Measurements from ENCODE around the gene NR1I3. TPM values are rescaled to one million over a fixed set of nuclear protein-coding genes. Genes with fewer than 3 reads are reported as not detected.

Gene NR1I3
- total and polyA plus RNA-seq, 2 donors (not counting 1 experiment from before 2014, with no cell fraction given) = not detected

DNA sequence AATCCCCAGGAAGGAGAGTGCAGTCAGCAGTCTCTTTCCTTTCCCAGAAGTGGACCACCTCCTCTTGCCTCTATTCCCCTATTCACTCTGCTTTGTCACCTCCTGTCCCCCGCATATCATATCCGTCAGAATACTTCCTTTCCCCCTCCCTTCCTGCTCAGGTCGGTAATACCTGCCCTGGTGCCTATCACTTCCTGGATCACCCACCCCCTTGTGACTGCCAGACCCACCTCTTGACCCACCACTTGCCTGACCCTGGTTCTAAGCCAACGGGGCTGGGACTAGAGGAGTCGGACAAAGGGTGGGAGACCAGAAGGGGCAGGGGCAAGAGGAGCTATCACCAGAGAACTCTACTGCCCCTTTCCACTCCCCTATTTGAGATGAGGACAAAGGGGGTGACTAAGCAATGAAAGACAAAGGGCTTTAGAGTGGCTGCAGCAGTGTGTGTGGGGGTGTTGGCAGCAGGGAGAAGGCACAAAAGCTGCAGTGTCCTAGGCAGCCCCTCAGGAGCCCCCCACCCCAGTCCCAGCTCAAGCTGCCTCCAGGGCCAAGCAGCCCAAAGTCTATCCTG lies 37.5 kb downstream of the NR1I3 start:
- Histone ChIP-seq H3K4me2 (replicated peaks; ENCODE audit: low read depth, low read length, poor library complexity, severe bottlenecking) (no peak overlapping the region), H3K27ac (ENCODE audit: low read length in 2 of 2) (no peak overlapping the region), H3K79me2 (ENCODE audit: control insufficient read depth, insufficient read depth, low read length) (peaks cover 34% of the 10 kb centered on the region), H3K36me3 (replicated peaks in 1 of 2; ENCODE audit: control extremely low read depth in 1 of 2, control insufficient read depth in 1 of 2, extremely low read depth in 1 of 2, insufficient read depth in 2 of 2, low read length in 1 of 2) (peaks cover 0 to 4% of the 10 kb centered on the region in 2 experiments), H3K4me1 (ENCODE audit: control insufficient read depth in 2 of 2, insufficient read depth in 2 of 2, low read length in 2 of 2) (peaks cover 23 to 38% of the 10 kb centered on the region in 2 donors), H2AFZ (ENCODE audit: insufficient read depth, low read depth, low read length, poor library complexity, severe bottlenecking) (no peak overlapping the region), H3K4me3 (ENCODE audit: control extremely low read depth in 1 of 5, extremely low read depth in 1 of 5, insufficient read depth in 1 of 5, low read depth in 2 of 5, low read length in 4 of 5) (no peak overlapping the region), H3K9me3 (ENCODE audit: control extremely low read depth in 1 of 3, control insufficient read depth in 2 of 3, insufficient read depth in 1 of 3, low read length in 2 of 3) (no peaks in the 10 kb centered on the region), H3K9ac (ENCODE audit: low read length) (no peak overlapping the region), H4K20me1 (ENCODE audit: control insufficient read depth, insufficient read depth, low read length, poor library complexity, severe bottlenecking) (no peaks in the 10 kb centered on the region), H3K27me3 (replicated peaks in 1 of 4; ENCODE audit: control extremely low read depth in 1 of 4, control insufficient read depth in 3 of 4, insufficient read depth in 4 of 4, low read length in 3 of 4) (no peaks in the 10 kb centered on the region)
- ATAC-seq (ENCODE audit: low read depth) (no peak), DNase-seq (no peak)
- no peaks in the 10 kb centered on the region for H3K27me3 Mint-ChIP-seq
- ChIA-PET CTCF (interaction anchor here (0.8 to 3.9 kb wide), 2 partner anchors 9 to 34 kb away, joined by 3 to 23 read pairs; partner anchors contain the start of gene PPOX), POLR2A (interaction anchor here (2.5 kb wide), 1 partner anchor 25 kb away, joined by 21 read pairs; the partner anchor contains the start of gene TOMM40L)
- H3K4me3 Mint-ChIP-seq = peak overlapping the region; percentile 96
- peak overlapping the region; percentile 97 for H3K27ac Mint-ChIP-seq
- TF ChIP-seq, protein P1, sequence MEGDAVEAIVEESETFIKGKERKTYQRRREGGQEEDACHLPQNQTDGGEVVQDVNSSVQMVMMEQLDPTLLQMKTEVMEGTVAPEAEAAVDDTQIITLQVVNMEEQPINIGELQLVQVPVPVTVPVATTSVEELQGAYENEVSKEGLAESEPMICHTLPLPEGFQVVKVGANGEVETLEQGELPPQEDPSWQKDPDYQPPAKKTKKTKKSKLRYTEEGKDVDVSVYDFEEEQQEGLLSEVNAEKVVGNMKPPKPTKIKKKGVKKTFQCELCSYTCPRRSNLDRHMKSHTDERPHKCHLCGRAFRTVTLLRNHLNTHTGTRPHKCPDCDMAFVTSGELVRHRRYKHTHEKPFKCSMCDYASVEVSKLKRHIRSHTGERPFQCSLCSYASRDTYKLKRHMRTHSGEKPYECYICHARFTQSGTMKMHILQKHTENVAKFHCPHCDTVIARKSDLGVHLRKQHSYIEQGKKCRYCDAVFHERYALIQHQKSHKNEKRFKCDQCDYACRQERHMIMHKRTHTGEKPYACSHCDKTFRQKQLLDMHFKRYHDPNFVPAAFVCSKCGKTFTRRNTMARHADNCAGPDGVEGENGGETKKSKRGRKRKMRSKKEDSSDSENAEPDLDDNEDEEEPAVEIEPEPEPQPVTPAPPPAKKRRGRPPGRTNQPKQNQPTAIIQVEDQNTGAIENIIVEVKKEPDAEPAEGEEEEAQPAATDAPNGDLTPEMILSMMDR (IDR thresholded peaks at IDR 0.05) = no peak
- no peak for TF ChIP-seq EZH2 (IDR thresholded peaks at IDR 0.05; ENCODE audit: borderline replicate concordance, insufficient read depth, low read depth, low read length, poor library complexity, severe bottlenecking)
- H3K9me3 Mint-ChIP-seq (ENCODE audit: insufficient read depth) = no peaks in the 10 kb centered on the region
- 50% methylated on average over 3 of the region's 5 CpGs for WGBS (ENCODE audit: insufficient coverage)
- peaks cover 42% of the 10 kb centered on the region for H3K4me1 Mint-ChIP-seq
- intact Hi-C loops (cut with micrococcal nuclease) = loop anchor here (5.0 kb wide), 2 partner anchors 107 to 167 kb away; partner anchors contain the start of genes CFAP126 and MPZ

DNA sequence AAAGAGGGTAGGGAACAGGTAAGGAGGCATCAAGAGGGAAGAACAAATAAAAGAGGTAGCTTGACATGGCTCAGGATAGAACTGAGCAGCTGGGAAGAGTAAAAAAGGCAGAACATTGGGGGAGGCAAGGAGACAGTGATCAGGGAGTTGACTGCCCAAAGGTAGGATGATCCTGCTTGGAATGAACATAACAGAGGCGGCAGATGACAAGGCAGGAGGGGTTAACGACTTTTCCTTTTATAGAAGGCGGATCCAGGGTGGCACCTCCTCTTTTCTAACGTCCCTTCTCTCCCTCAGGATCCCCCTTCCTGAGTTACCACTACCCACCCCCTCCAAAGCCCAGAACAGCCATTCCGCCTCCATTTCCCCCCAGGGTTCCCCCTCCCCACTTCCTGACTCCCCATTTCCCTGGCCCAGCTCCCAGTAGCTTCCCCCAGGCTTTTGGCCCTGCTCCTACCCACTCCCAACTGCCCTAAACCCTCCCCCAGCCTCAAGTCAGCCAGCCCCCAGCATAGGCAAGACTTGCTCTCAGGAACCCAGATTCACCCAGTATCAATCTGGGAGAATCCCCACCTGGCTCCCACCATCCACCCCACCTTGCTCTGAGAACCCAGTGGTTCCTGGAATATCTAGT lies 38.4 kb downstream of the NR1I3 start:
- peaks cover 31% of the 10 kb centered on the region for H3K79me2 ChIP-seq (ENCODE audit: control insufficient read depth, insufficient read depth, low read length)
- TF ChIP-seq, protein P1 (IDR thresholded peaks at IDR 0.05) = no peak
- no peak for TF ChIP-seq EZH2 (IDR thresholded peaks at IDR 0.05; ENCODE audit: borderline replicate concordance, insufficient read depth, low read depth, low read length, poor library complexity, severe bottlenecking)
- no peaks in the 10 kb centered on the region for H3K27me3 Mint-ChIP-seq
- H3K9me3 ChIP-seq (ENCODE audit: control extremely low read depth in 1 of 3, control insufficient read depth in 2 of 3, insufficient read depth in 1 of 3, low read length in 2 of 3) = no peaks in the 10 kb centered on the region
- no peak overlapping the region for H3K9ac ChIP-seq (ENCODE audit: low read length)
- DNase-seq (no peak), ATAC-seq (ENCODE audit: low read depth) (no peak)
- no peak overlapping the region for H2AFZ ChIP-seq (ENCODE audit: insufficient read depth, low read depth, low read length, poor library complexity, severe bottlenecking)
- WGBS (ENCODE audit: insufficient coverage) = 88% methylated on average over 5 of the region's 5 CpGs
- intact Hi-C loops (cut with micrococcal nuclease) = loop anchor here (5.0 kb wide), 2 partner anchors 108 to 168 kb away; partner anchors contain the start of genes CFAP126 and MPZ
- ChIA-PET POLR2A (no interaction called here), CTCF (interaction anchor here (0.9 to 1.1 kb wide), 4 partner anchors 13 to 185 kb away, joined by 3 to 4 read pairs (median 4); partner anchors contain the start of gene PPOX)
- H3K27ac ChIP-seq (ENCODE audit: low read length in 2 of 2) = no peak overlapping the region
- H3K4me1 Mint-ChIP-seq = peaks cover 48% of the 10 kb centered on the region
- H3K4me2 ChIP-seq (replicated peaks; ENCODE audit: low read depth, low read length, poor library complexity, severe bottlenecking) = no peak overlapping the region
- no peak overlapping the region for H3K4me3 Mint-ChIP-seq
- H3K9me3 Mint-ChIP-seq (ENCODE audit: insufficient read depth) = no peaks in the 10 kb centered on the region
- no peaks in the 10 kb centered on the region for H4K20me1 ChIP-seq (ENCODE audit: control insufficient read depth, insufficient read depth, low read length, poor library complexity, severe bottlenecking)
- H3K4me3 ChIP-seq (ENCODE audit: control extremely low read depth in 1 of 5, extremely low read depth in 1 of 5, insufficient read depth in 1 of 5, low read depth in 2 of 5, low read length in 4 of 5) = no peak overlapping the region
- peak overlapping the region; percentile 97 for H3K27ac Mint-ChIP-seq
- H3K4me1 ChIP-seq (ENCODE audit: control insufficient read depth in 2 of 2, insufficient read depth in 2 of 2, low read length in 2 of 2) = peaks cover 31 to 47% of the 10 kb centered on the region in 2 donors
- H3K36me3 ChIP-seq (replicated peaks in 1 of 2; ENCODE audit: control extremely low read depth in 1 of 2, control insufficient read depth in 1 of 2, extremely low read depth in 1 of 2, insufficient read depth in 2 of 2, low read length in 1 of 2) = peaks cover 0 to 4% of the 10 kb centered on the region in 2 experiments
- no peaks in the 10 kb centered on the region for H3K27me3 ChIP-seq (replicated peaks in 1 of 4; ENCODE audit: control extremely low read depth in 1 of 4, control insufficient read depth in 3 of 4, insufficient read depth in 4 of 4, low read length in 3 of 4)
